GM10248 (cell line): ENCODE results near the gene CCNDBP1.

ENCODE experiments used
- CTCF ChIA-PET: fragments of 300-600 bp; sonication (Branson Sonifier 250); formaldehyde crosslinking; extraction: SDS; loops from one replicate; lab custom pipeline; 2021; ENCODE audit warnings: antibody characterized with exemption; lab: Yijun Ruan, JAX
- POLR2A ChIA-PET: fragments of 350-650 bp; sonication (Branson Sonifier 250); formaldehyde crosslinking; extraction: SDS; loops from one replicate; lab custom pipeline; 2020; ENCODE audit warnings: antibody characterized with exemption; lab: Yijun Ruan, JAX
- DNase-seq: peaks from one replicate; pipeline ENCODE4 v3.0.0; 2012; ENCODE audit errors: extremely low spot score
- TF ChIP-seq, protein P1 (sequence below): IDR thresholded peaks from 2 replicates; pipeline ENCODE4 v1.5.1; 2012; ENCODE audit warnings: mild to moderate bottlenecking, low read depth; ENCODE audit errors: extremely low read depth, missing control alignments, control extremely low read depth

The CCNDBP1 gene

DNA sequence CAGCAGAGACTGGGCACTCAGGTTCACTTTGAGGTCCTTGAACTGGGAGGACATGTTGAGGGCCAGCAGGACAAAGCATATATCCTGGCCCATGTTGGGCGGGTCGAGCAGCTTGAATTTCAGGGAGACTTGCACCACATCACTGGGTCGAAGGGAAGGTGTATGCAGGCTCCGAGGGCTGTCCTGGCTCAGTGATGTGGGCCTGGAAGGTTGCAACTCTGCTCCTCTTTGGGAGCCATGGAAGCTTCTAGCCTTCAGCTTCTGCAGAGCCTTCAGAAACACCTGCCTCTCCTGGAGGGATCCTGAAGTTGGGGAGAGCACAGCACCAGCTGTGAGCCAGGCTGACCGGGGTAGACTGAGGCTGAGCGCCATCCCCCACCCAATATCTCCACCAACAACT, 50.3 kb downstream of the CCNDBP1 start:
- TF ChIP-seq, protein P1, sequence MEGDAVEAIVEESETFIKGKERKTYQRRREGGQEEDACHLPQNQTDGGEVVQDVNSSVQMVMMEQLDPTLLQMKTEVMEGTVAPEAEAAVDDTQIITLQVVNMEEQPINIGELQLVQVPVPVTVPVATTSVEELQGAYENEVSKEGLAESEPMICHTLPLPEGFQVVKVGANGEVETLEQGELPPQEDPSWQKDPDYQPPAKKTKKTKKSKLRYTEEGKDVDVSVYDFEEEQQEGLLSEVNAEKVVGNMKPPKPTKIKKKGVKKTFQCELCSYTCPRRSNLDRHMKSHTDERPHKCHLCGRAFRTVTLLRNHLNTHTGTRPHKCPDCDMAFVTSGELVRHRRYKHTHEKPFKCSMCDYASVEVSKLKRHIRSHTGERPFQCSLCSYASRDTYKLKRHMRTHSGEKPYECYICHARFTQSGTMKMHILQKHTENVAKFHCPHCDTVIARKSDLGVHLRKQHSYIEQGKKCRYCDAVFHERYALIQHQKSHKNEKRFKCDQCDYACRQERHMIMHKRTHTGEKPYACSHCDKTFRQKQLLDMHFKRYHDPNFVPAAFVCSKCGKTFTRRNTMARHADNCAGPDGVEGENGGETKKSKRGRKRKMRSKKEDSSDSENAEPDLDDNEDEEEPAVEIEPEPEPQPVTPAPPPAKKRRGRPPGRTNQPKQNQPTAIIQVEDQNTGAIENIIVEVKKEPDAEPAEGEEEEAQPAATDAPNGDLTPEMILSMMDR = no peak
- ChIA-PET CTCF (interaction anchor here (1.0 to 8.7 kb wide), 4 partner anchors 10 to 50 kb away, joined by 3 to 72 read pairs (median 4); no protein-coding TSS in a partner anchor), POLR2A (no interaction called here)
- DNase-seq = no peak

DNA sequence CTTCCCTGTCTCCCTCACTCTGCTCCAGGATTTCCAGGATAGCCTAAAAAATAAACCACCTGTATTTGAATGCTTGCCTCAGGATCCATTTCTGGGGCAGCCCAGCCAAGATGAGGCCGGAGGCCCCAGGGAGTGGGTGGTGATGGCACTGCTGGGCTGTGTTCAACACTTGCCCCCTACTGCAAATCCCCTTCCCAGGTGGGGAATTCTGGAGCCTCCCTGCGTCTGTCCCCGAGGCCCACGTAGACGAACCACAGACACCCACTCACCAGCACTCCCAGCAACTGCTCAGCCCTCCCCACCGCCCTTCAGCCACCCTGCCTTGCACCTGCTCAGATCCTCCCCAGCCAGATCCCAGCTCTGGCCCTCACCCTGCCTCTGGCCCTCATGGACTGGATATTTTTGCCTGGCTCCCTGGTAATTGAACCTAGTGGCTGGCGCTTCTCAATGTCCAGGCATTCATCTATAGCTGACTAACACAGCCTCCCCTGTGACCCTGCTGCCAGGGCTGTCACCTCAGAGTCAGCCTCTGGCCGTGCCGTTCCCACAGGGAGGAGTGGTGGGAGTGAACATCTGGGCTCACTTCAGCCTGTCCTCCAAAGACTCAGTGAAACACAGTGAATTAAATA, 52.8 kb downstream of the CCNDBP1 start:
- ChIA-PET POLR2A (no interaction called here), CTCF (interaction anchor here (0.7 to 9.0 kb wide), 4 partner anchors 8 to 47 kb away, joined by 3 to 72 read pairs (median 28); partner anchors contain the start of gene TGM5)

DNA sequence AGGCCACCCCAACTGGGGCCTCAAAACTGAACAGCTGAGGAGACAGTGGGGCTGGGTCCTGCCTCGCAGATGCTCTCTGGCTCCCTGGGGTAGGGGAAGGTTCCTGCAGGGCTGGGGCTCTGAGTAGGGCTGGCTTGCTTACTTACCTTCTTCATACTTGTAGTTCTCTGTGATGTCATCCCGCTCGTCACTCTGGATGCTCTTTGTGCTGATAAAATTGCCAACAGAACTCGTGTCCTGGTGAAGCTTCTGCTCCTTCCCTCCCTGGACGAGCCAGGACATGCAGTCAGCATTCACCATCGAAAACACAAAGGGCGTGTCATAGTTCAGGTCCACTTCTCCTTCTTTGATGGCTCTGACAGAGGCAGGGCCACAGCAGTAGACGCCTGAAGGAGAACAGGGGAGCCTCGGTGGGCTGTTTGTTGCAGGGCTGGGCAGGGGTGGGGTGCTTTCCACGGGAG, 53.5 kb downstream of the CCNDBP1 start:
- ChIA-PET POLR2A (interaction anchor here (0.7 kb wide), 1 partner anchor 53 kb away, joined by 4 read pairs; no protein-coding TSS in a partner anchor), CTCF (interaction anchor here (0.7 to 9.0 kb wide), 4 partner anchors 9 to 47 kb away, joined by 3 to 72 read pairs (median 28); partner anchors contain the start of gene TGM5)
- TF ChIP-seq, protein P1 = no peak
- DNase-seq = no peak

More for the DNA sequence above, 52.8 kb downstream of the CCNDBP1 start:
- TF ChIP-seq, protein P1 = no peak
- no peak for DNase-seq

DNA sequence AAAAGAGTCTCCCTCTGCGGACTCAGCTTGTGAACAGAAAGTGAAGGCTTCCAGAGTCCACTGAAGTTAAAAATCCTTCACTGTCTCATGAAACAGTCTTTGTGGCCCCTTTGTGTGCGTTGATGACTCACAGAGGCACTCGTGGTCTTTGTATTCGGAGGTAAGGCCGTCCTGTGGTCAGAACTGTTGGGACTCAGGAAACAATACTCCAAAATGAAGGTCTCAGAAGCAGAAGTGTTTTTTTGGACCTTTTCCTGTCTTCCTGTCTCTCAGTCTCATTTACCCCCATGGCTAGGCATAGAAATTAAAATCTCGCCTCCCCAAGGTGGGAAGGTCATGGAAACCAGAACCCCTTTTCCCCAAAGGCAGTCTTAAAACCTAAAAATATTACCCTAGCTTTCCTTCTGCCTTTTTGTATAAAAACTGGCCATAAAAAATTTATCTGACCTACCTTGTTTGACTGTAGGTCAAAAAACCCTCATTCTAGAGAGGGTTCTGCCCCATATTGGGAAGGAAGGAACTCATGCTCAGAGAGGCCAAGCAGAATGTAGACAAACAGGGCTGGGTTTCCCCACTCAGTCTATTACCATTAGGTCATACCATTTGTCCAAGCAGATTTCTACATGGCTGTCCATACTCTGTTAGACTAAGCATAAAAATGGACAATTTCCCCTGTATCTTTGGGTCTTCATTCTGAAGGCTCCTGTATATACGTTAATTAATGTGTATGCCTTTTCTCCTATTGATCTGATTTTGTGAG, 54.7 kb downstream of the CCNDBP1 start:
- CTCF ChIA-PET = interaction anchor here (1.2 to 9.0 kb wide), 3 partner anchors 11 to 29 kb away, joined by 3 to 72 read pairs (median 46); partner anchors contain the start of gene TGM5
- peak; percentile 64 for DNase-seq
- TF ChIP-seq, protein P1 = no peak

DNA sequence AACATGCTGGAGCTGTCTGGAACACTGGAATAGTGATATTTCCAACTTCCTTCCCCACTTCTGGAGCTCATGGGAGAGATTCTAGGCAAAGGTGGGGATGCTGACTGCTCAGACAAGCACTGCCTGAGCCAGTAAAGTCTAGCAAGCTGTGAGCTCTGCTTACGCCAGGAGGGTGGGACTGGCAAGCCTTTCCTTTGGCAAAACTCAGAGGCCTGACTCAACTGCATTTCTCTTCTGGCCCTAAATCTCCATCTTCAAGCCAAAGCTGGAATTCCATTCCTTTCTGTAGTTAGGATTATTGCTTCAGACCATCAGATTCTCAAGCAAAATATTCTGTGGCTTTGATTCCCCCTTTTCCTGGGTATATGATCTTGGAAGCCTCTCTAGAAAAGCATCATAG, 55.9 kb downstream of the CCNDBP1 start:
- CTCF ChIA-PET = interaction anchor here (1.2 to 9.0 kb wide), 6 partner anchors 10 to 45 kb away, joined by 3 to 72 read pairs (median 22); partner anchors contain the start of gene TGM5
- TF ChIP-seq, protein P1 = no peak
- DNase-seq = no peak
- POLR2A ChIA-PET = interaction anchor here (0.6 kb wide), 2 partner anchors 139 to 643 kb away, joined by 6 read pairs; no protein-coding TSS in a partner anchor

More for the DNA sequence above, 54.7 kb downstream of the CCNDBP1 start:
- POLR2A ChIA-PET = no interaction called here

DNA sequence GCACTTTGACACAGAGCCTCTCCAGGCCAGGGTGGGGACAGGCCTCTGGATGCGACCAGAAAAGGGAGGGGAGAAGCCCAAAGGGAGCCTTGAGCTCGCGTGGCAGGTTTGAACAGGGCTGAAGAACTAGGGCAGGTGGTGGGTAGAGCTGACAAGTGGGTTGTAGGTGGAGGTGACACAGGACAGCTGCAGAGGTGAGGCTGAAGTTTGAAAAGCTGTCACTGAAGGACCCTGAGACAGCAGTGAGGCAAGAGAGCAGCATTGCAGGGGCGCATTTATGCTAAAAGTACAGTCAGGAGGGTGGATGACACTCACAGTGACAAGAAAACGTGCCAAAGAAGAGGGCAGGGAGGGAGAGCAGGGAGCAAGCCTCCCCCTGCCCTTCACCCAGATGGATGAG, 57.4 kb downstream of the CCNDBP1 start:
- no peak for DNase-seq
- TF ChIP-seq, protein P1 = no peak
- ChIA-PET CTCF (interaction anchor here (2.5 to 9.0 kb wide), 4 partner anchors 9 to 43 kb away, joined by 8 to 72 read pairs (median 40); partner anchors contain the start of gene TGM5), POLR2A (no interaction called here)
